Psoas muscle (tissue), 8 donors: Measurements from ENCODE around the gene ARPC1B. TPM values are rescaled to one million over a fixed set of nuclear protein-coding genes. Genes with fewer than 3 reads are reported as not detected.

Source experiments
- ATAC-seq, 4 donors: fragments of 200-7000 bp; cut with Tn5 transposase; one replicate each; pipeline ENCODE4 v1.9.1; 2020; ENCODE audit warnings: moderate library complexity in 3 of 4, mild to moderate bottlenecking in 2 of 4
- DNase-seq, 2 donors: peaks; one replicate each; pipeline ENCODE4 v3.0.0-alpha.2; 2020
- H3K27ac ChIP-seq: fragments of 200-600 bp; one replicate; pipeline ENCODE4 v1.8.0; 2022
- H3K27me3 ChIP-seq, 3 donors: fragments of 200-600 bp in 1 of 3; one replicate each; pipeline versions ENCODE4 v1.6.1 to v1.8.0; 2013 to 2022; ENCODE audit warnings: low read length in 2 of 3, mild to moderate bottlenecking in 2 of 3, moderate library complexity in 1 of 3; ENCODE audit not compliant: insufficient read depth in 3 of 3
- H3K36me3 ChIP-seq, 2 donors: fragments of 200-600 bp in 1 of 2; one replicate each; pipeline versions ENCODE4 v1.6.1 to v1.8.0; 2013 to 2022; ENCODE audit warnings: low read depth in 1 of 2, mild to moderate bottlenecking in 1 of 2, moderate library complexity in 1 of 2; ENCODE audit not compliant: insufficient read depth in 1 of 2
- H3K4me1 ChIP-seq: fragments of 200-600 bp; one replicate; pipeline ENCODE4 v1.8.0; 2022
- H3K4me3 ChIP-seq: fragments of 200-600 bp; one replicate; pipeline ENCODE4 v1.8.0; 2022; ENCODE audit warnings: mild to moderate bottlenecking
- H3K9me3 ChIP-seq: fragments of 200-600 bp; one replicate; pipeline ENCODE4 v1.8.0; 2022
- CTCF ChIP-seq: fragments of 200-600 bp; IDR thresholded peaks from one replicate; pipeline ENCODE4 v1.8.0; 2022; ENCODE audit warnings: antibody characterized with exemption
- WGBS, 3 donors: extraction: QIAGEN DNeasy Blood & Tissue Kit; methylation state at CpG; one replicate each; pipeline versions ENCODE4 v1.1.6 to v1.1.7; 2013; 5-methylcytosine and 5-hydroxymethylcytosine counted together
- intact Hi-C, 2 donors: fragments of 100-400 bp; cut with DNase I; formaldehyde crosslinking; loops; one replicate each; pipeline versions ENCODE4 v1.11.0 to v1.14.2; 2022
- polyA plus RNA-seq, 3 donors: library from polyadenylated mRNA; stranded (reverse); fragments of 200-250 nt; gene quantifications; one replicate each; pipeline ENCODE4 v1.2.3, GENCODE V29; 2013
- total RNA-seq, 4 donors: library from RNA; stranded (reverse); fragmentation: NEBNext Ultra II Directional in 2 of 4; extraction: Animal tissue kit (Norgen Biotek cat#: 25700) in 2 of 4; gene quantifications; one replicate each; pipeline versions ENCODE4 v1.2.1 to v1.2.4, GENCODE V29; 2021 to 2023
- donor health status: healthy with polysubstance abuse.
- donor health status: DM: no; HTN: no; CAD: no; lungs with moderate emphysema.
- donor health status: Bipolar disorder and iron deficiency.
- donor health status: healthy.
- donor health status: DM: yes; HTN: yes; CAD: no.
- donor health status: DM: no; HTN: no; CAD: no.
- donor health status: DM: no; HTN: no; CAD: no.
- donor health status: DM: yes; HTN: yes; CAD: no.

The ARPC1B gene
- total and polyA plus RNA-seq, 7 donors: 12.9 to 61.5 (median 19.1) TPM

- 57 to 65% (median 57%) methylated on average over 12 of the region's 12 CpGs for WGBS, 3 donors
- intact Hi-C loops: no loop called here
- Histone ChIP-seq H3K4me3 (peak overlapping the region; percentile 36), H3K27ac (peak overlapping the region; percentile 72), H3K4me1 (peaks cover 3% of the 10 kb centered on the region), H3K9me3 (no peaks in the 10 kb centered on the region), H3K36me3 (peaks cover 0 to 8% of the 10 kb centered on the region in 2 donors), H3K27me3 (no peaks in the 10 kb centered on the region)
- no peak for TF ChIP-seq CTCF
- ATAC-seq (peak in 2 of 4 donors; percentile 21 to 39), DNase-seq (no peak)
These were observed 5.7 kb downstream of the ARPC1B start for GRCh38 chr7:99380032-99380822.

- ATAC-seq (peak in 3 of 4 donors; percentile 12 to 19 (median 17)), DNase-seq (no peak)
- WGBS, 3 donors: 70 to 77% (median 76%) methylated on average over 16 of the region's 16 CpGs
- Histone ChIP-seq H3K36me3 (peaks cover 0 to 8% of the 10 kb centered on the region in 2 donors), H3K4me3 (no peak overlapping the region), H3K27ac (no peak overlapping the region), H3K27me3 (no peaks in the 10 kb centered on the region), H3K9me3 (no peaks in the 10 kb centered on the region), H3K4me1 (peaks cover under 1% of the 10 kb centered on the region)
- intact Hi-C loops: no loop called here
- TF ChIP-seq CTCF: no peak
These were observed 6.5 kb downstream of the ARPC1B start for GRCh38 chr7:99380823-99381663.

- H3K36me3 ChIP-seq: peaks cover 0 to 13% of the 10 kb centered on the region in 2 donors
- ATAC-seq: no peak
These were observed 7.1 kb downstream of the ARPC1B start for GRCh38 chr7:99381664-99382075.

GRCh38 chr7:99383203-99383602 is 8.7 kb downstream of the ARPC1B start:
- no peak for TF ChIP-seq CTCF
- Histone ChIP-seq H3K27me3 (no peaks in the 10 kb centered on the region), H3K9me3 (no peaks in the 10 kb centered on the region), H3K4me1 (no peaks in the 10 kb centered on the region), H3K27ac (no peak overlapping the region), H3K36me3 (peaks cover 0 to 18% of the 10 kb centered on the region in 2 donors), H3K4me3 (no peak overlapping the region)
- 89 to 90% (median 90%) methylated on average over 10 of the region's 10 CpGs for WGBS, 3 donors
- intact Hi-C loops: no loop called here
- no peak for DNase-seq
- no peak for ATAC-seq

More at GRCh38 chr7:99381664-99382075, 7.1 kb downstream of the ARPC1B start:
- H3K4me1 ChIP-seq: no peaks in the 10 kb centered on the region
- no peak overlapping the region for H3K27ac ChIP-seq
- H3K27me3 ChIP-seq: no peaks in the 10 kb centered on the region
- intact Hi-C loops: no loop called here
- WGBS, 3 donors: 65 to 73% (median 67%) methylated on average over 7 of the region's 7 CpGs
- DNase-seq: no peak
- no peak for TF ChIP-seq CTCF
- no peak overlapping the region for H3K4me3 ChIP-seq
- no peaks in the 10 kb centered on the region for H3K9me3 ChIP-seq
